ENCODE measurements around the gene PITX2. TPM values are rescaled to one million over a fixed set of nuclear protein-coding genes. Genes with fewer than 3 reads are reported as not detected.
"Not testable (repeated sequence)": the region's sequence is repeated elsewhere in the genome, so short reads cannot be mapped to it uniquely, and the experiment has no call there.

The PITX2 gene
- total RNA-seq, 2 donors from 2014 or later, result not detected

DNA sequence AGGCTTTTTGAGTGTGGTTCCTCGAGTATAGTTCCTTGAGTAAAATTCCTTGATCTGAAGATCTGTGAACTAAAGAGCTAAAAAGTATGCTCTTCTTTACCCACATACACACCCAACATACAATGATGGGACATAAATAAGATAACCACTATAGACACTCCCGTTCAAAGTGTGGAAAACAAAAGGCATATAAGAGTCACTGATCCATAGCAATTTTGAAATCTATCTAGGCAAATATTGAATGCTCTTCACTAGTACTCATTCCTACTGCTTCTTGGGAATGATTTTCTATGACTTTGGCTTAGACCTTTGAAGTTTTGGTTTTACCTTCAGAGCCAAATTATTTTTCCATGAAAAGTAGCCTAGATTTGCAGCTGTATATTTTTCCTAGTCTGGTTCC lies 26.4 kb downstream of the PITX2 start:
- no peak overlapping the region for H3K27ac Mint-ChIP-seq
- DNase-seq (ENCODE audit: low spot score) (no peak), ATAC-seq (no peak)
- no peak overlapping the region for H3K4me3 Mint-ChIP-seq
- peaks cover 7% of the 10 kb centered on the region for H3K9me3 Mint-ChIP-seq
- H3K27me3 Mint-ChIP-seq, result peaks cover 16 to 29% of the 10 kb centered on the region in 2 donors
- H3K4me1 Mint-ChIP-seq (ENCODE audit: low read depth in 2 of 2), result no peaks in the 10 kb centered on the region
- H3K36me3 Mint-ChIP-seq, result no peaks in the 10 kb centered on the region

DNA sequence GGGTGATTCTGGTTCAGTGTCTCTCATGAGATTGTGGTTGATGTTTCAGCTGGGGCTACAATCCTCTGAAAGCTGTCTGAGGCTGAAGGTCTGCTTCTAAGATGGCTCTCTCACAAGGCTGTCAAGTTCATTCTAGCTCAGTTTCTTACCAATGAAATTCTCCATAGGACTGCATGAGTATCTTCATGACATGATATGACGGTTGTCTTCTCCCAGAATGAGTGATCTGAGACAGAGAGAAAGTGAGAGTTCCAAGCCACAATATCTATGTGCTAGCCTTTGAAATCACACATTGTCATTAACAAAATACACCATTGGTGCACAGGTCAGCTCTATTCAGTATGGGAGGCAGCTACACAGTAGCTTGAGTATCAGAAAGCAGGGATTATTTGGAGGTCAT lies 27.3 kb downstream of the PITX2 start:
- DNase-seq (ENCODE audit: low spot score) (no peak), ATAC-seq (no peak)
- Mint-ChIP-seq H3K4me1 (ENCODE audit: low read depth in 2 of 2) (no peaks in the 10 kb centered on the region), H3K9me3 (peaks cover 7% of the 10 kb centered on the region), H3K36me3 (no peaks in the 10 kb centered on the region), H3K4me3 (no peak overlapping the region), H3K27ac (no peak overlapping the region), H3K27me3 (peaks cover 12 to 23% of the 10 kb centered on the region in 2 donors)

DNA sequence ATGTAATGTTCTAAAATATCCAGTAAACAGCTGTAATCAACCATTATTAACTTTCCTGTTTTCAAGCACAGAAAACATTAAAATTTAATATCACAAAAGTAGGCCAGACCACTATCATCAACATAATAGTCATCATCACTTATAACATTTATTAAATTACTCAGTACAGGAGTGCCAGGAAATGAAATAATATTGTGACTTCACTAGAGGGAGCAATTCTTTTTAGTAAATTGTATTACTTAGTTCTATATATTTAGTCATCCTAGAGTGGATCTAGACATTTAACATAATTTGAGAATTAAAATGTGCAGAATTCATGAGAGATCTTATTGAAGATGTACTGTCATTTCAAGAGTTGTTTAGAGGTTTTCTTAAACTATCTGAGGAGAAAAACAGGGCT lies 33.6 kb downstream of the PITX2 start:
- Mint-ChIP-seq H3K4me1 (ENCODE audit: low read depth in 2 of 2) (no peaks in the 10 kb centered on the region), H3K36me3 (no peaks in the 10 kb centered on the region), H3K9me3 (peaks cover 3% of the 10 kb centered on the region), H3K27ac (no peak overlapping the region), H3K4me3 (no peak overlapping the region), H3K27me3 (peaks cover 5 to 14% of the 10 kb centered on the region in 2 donors)
- no peak for DNase-seq (ENCODE audit: low spot score)
- ATAC-seq, result no peak

DNA sequence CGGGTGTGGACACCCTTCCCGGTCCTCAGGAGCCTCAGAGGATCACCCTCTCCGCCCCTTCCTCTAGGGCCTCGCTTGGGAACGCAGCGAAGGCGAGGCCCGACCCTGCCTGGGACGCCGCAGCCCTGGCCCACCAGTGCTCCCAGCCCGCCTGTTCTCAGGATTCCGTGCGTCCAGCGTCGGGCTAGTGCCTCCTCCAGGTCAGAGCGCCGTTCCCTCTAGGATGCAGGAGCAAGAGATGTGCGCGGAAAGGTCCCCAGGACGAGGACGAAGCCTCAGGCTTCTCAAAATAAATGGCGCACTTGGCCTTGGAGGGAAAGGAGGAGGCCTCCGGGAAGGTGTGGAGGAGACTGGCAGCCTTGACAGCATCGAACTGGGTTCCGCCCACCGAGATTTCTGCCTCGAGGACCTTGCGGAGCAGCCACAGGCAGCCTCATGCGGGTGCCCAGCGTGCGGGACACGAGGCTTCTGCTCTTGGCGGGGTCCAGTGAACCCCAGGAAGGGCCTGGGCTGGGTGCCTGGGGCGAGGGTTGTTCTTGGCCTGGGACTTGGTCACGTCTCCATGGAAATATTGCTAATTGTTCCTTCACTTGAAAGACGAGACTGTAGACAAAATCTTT lies 35.1 kb downstream of the PITX2 start:
- H3K27ac Mint-ChIP-seq, result no peak overlapping the region
- H3K4me3 Mint-ChIP-seq, result no peak overlapping the region
- no peaks in the 10 kb centered on the region for H3K36me3 Mint-ChIP-seq
- DNase-seq (ENCODE audit: low spot score) (no peak), ATAC-seq (no peak)
- H3K4me1 Mint-ChIP-seq (ENCODE audit: low read depth in 2 of 2), result no peaks in the 10 kb centered on the region
- H3K27me3 Mint-ChIP-seq, result peaks cover 5% of the 10 kb centered on the region in 2 donors
- no peaks in the 10 kb centered on the region for H3K9me3 Mint-ChIP-seq

DNA sequence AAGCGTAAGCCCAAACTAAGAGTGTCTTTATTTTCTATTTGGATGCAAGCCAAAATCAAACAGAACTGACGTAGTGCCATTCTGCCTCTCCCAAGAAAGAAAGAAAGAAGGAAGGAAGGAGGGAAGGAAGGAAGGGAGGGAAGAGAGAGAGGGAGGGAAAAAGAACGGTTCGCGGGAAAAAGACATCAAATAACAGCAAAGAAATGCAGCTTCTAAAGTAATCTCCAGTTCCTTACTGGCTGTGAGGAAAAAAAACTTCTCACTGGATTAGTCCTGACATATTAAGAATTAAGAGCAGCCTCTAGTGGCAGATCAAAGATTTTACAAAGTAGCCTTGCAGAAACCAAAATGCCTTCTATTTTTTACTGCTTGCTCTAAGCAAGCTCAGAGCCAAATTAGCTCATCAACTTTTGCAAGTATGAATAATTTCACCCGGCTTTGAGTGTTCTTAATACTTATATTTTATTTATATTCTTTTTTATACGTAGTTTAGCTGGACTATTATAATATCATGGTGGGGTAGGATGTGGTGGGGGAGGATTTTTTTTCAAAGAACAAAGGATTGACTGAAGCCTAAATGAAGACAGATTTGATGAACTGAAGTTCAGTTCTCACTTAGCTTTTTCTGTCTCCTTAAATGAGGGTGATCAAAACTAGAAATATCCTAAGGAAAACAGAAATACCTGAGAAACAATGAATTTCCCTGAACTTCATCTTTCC lies 36.6 kb downstream of the PITX2 start:
- no peak for DNase-seq (ENCODE audit: low spot score)
- Mint-ChIP-seq H3K4me3 (no peak overlapping the region), H3K27ac (no peak overlapping the region), H3K9me3 (no peaks in the 10 kb centered on the region), H3K27me3 (peaks cover 0 to 5% of the 10 kb centered on the region in 2 donors), H3K4me1 (ENCODE audit: low read depth in 2 of 2) (no peaks in the 10 kb centered on the region), H3K36me3 (no peaks in the 10 kb centered on the region)
- ATAC-seq, result no peak

DNA sequence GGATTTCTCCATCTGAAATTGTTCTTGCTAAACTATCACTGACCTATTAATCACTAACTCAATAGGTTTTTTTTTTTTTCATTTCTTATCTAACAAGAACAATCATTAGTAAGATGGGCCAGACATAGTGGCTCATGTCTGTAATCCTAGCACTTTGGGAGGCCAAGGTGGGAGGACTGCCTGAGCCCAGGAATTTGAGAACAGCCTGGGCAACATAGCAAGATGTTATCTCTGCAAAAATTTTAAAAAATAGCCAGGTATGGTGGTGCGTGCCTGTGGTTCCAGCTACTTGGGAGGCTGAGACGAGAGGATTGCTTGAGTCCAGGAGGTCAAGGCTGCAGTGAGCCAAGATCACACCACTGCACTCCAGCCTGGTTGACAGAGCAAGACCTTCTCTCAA lies 46.2 kb downstream of the PITX2 start:
- DNase-seq (ENCODE audit: low spot score); H3K4me3 Mint-ChIP-seq; H3K36me3 Mint-ChIP-seq; H3K27ac Mint-ChIP-seq; H3K4me1 Mint-ChIP-seq (ENCODE audit: low read depth in 2 of 2); ATAC-seq; H3K9me3 Mint-ChIP-seq: not testable (repeated sequence)
- H3K27me3 Mint-ChIP-seq, result peaks cover 8 to 32% of the 10 kb centered on the region in 2 donors

Other genes with a start within 250 kb of the PITX2 start
- gene ENPEP, start 146.9 kb downstream of the PITX2 start, total RNA-seq, result under 1 TPM; 0.05 to 0.28 TPM